Activated CD4-positive, CD25-positive, alpha-beta regulatory T cell treated with anti-CD3 and anti-CD28 coated beads, Interleukin-2, amount 50 U/mL, for 16 hours (primary cell): ENCODE measurements around the gene TNS3.

ENCODE experiments used
- DNase-seq: peaks from one replicate; pipeline ENCODE4 v3.0.0-alpha.2; 2020; ENCODE audit warnings: low read depth, low spot score

Gene TNS3

GRCh38 chr7:47408675-47409074 is 173.2 kb downstream of the TNS3 start:
- no peak for DNase-seq

GRCh38 chr7:47407821-47408674 is 173.9 kb downstream of the TNS3 start:
- DNase-seq: no peak

- DNase-seq: no peak
These were observed 174.8 kb downstream of the TNS3 start for GRCh38 chr7:47407136-47407535.

DNA sequence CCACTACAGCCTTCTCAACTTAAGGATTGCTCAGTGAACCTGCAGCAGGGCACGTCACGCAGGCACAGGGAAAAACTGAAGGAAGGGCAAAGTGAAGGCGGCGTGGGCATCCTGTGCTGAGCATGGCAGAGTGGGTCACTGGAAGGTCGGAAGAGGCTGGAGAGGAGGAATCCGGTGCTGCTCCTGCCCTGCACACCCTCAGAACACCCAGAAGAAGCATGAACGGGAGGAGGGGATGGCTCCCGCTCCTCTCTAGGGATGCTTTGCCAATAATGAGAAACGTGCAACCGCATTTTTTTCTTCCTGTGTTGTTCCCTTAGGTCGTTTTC is 175.1 kb downstream of the TNS3 start:
- DNase-seq: no peak

DNA sequence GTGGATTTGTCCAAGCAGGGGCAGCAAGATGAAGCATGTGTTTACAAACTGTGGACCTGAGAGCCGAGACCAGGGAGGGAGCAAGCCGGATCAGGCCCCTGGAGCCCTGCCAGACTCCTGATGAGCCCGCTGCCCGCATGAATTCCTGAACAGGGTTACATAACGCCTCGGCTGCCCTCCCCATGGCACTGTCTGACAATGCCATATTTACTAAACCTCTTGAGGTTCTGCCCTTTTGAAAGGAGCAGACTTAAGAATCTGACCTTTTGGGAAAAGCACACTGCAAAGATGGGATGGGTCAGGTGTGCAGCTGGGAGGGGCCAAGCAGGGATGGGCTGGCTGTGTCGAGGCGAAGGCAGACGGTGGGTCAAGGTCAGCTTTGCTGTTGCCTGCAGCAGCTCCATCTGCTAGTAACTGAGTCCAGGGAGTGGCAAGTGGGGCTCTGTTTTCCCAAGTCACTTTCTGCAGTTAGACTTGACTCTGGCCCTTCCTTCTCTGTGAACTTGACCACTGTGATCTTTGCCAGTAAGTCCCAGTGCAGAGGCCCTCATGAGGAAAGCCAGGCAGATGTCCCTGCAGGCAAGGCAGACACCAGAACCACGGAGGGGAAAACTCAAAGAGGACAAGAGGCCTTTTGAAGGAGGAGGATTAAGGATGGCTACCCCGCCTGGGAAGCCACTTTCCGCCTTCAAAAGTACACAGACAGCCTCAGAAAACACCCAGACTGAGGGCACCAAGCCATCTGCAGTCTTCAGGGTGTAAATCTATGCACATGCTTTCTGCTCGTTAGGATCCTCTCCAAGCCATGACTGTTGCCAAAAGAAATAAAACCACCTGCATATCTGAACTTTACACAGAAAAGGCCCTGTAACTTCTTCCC is 175.8 kb downstream of the TNS3 start:
- DNase-seq: no peak

DNA sequence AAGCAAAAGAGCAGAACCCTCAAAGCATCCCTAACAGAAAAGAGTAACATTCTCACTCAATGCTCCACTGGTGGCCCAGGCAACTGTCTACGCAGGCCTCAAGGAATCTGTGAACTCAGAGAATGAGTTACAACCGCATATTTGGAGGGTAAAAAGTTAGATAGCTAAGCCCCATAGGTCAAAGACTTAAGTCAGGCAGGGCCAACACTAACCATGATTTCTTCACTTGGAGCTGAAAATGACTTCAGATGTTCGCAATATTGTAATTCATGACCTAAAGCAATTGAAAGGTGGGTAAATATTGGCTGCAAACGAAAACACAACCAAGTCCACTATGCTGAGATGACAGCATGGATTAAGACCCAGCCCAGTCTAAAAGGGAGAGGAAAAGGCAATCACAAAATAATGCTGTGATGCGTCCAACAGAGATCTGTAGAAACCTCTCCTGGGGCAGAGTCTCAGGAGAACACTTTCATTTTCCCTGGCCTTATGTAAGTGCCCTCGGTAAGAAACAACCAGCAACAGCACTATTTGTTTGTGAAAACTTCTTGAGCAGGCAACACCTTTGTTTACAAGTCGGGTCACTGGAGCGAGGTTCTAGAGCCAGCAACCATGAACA is 176.5 kb downstream of the TNS3 start:
- DNase-seq: no peak

GRCh38 chr7:47404010-47404409 is 177.9 kb downstream of the TNS3 start:
- no peak for DNase-seq

- DNase-seq: no peak
These were observed 178.7 kb downstream of the TNS3 start for GRCh38 chr7:47402941-47403866.

DNA sequence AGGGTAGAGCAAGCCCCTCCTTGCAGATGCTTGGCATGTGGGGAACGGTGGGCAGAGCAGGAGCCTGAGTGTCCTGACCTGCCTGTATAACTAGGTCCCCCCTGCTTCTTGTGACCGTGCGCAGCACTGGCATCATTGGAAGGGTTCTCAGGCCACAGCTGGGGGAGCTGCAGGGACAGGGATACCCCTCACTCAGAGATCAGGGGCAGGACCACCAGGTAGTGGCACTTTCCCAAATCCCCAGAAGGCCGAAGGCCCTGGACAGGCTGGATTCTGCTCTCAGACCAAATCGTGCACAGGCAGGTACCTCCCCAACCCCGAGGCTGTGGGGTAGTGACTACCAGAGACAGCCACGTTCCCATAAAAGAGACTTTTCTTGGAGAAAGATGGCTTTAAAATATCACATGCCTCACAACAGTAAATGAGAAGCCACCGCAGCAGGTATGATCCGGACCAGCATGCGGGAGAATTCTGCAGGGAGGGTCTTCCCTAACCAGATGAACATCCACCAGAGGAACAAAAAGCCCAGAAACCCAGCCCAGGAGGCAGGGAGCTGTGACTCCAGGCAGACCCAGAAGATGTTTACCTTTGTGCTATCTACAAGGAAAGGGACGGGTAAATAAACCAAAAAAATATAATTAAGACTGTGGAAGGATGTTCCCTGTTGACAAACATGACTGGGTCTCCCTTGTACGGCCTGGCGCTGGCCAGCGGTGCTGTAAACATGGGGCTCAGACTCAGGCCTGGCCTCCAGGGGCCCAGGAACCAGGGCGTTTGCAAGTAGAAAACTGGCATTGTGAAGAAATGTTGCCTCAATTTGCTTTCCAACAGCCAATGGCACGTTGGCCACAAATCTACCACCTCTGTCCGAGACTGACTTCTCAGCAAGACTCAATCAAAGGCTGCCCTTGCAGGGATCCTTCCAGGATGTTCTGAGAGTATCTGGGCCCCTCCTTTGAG is 180.0 kb downstream of the TNS3 start:
- DNase-seq: no peak

GRCh38 chr7:47400741-47401206 is 181.1 kb downstream of the TNS3 start:
- no peak for DNase-seq

DNA sequence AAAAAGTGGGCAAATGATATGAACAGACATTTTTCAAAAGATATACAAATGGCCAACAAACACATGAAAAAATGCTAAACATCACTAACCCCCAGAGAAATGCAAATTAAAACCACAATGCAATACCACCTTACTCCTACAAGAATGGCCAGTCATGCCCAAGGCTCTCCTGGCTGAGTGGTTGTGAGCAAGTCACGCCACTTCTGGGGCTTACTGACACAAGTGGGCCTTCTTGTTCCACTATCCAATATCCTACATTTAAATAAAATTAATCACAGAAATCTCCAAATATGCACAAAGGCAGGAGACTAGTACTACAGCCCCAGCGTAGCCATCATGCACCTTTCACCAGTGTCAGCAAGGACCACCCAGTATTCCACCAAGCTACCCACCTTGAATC is 181.9 kb downstream of the TNS3 start:
- no peak for DNase-seq

DNA sequence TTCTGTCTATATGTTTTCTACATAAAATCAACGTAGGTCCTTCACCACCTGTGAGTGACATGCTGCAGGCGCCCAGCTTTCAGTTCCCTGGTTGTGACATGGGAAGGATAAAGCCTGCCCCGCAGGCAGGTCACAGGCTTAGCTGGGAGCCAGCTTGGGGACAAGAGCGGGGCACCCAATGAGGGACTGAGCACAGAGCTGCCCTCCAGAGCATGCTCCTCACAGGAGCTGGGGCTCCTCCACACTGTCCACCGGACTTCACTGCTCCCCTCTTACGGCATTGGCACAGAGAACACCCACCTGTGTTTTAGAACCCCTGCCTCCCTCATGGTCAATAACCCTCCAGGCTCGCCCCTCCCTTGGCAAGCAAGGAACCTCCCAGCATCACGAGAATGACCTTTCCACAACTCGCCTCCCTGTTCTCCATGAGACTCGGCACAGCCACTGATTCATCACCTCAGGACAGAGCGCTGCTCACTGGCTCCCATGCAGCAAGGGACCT is 187.1 kb downstream of the TNS3 start:
- no peak for DNase-seq

DNA sequence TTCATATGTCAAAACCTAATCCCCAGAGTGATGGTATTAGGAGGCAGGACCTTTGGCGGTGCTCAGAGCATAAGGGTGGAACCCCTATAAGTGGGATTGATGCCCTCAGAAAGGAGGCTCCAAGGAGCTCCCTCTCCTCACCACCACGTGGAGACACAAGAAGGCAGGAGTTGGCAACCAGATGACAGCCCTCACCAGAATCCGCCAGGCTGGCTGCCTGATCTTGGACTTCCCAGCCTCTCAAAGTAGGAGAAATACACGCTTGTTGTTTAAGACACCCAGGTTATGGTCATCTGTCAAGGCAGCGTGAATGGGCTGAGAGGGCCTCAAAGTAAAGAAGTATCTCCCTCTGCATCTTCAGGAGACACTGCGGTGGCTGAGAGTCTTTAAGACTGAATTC is 187.7 kb downstream of the TNS3 start:
- no peak for DNase-seq

GRCh38 chr7:47393406-47393805 is 188.5 kb downstream of the TNS3 start:
- no peak for DNase-seq

DNA sequence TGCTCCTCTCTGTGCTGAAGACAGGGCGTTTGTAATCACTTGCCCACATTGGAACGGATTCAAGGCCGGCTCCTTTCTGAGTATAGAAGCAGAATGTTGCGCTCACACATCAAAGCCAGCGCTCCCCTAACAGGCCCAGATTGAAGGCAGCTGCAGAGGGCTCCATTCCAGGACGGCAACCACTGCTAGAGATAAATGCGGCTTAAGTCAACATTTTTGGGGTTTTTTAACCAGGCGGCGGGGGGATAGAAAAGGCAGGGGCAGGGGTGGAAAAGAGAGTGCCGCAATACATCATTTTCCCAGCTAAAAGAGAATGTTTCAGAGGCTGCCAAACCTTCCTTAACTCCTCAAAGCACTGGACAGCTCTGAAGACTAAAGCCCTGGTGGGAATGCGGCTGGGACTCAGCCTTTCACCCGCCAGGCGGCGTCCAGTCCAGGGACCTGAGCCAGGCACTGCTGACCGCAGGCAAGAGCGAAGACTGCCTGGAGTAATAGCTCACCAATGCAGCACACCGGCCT is 189.6 kb downstream of the TNS3 start:
- no peak for DNase-seq

GRCh38 chr7:47391726-47392125 is 190.2 kb downstream of the TNS3 start:
- no peak for DNase-seq

- DNase-seq: no peak
These were observed 191.0 kb downstream of the TNS3 start for GRCh38 chr7:47390914-47391313.

GRCh38 chr7:47389923-47390630 is 191.8 kb downstream of the TNS3 start:
- DNase-seq: no peak
